ENCODE results near the gene RNF40. TPM values are rescaled to one million over a fixed set of nuclear protein-coding genes. Genes with fewer than 3 reads are reported as not detected.
"Not testable (repeated sequence)": the region's sequence is repeated elsewhere in the genome, so short reads cannot be mapped to it uniquely, and the experiment has no call there.

RNF40 gene
- total RNA-seq, 2 experiments from 2014 or later, result 94.7 to 105 TPM

DNA sequence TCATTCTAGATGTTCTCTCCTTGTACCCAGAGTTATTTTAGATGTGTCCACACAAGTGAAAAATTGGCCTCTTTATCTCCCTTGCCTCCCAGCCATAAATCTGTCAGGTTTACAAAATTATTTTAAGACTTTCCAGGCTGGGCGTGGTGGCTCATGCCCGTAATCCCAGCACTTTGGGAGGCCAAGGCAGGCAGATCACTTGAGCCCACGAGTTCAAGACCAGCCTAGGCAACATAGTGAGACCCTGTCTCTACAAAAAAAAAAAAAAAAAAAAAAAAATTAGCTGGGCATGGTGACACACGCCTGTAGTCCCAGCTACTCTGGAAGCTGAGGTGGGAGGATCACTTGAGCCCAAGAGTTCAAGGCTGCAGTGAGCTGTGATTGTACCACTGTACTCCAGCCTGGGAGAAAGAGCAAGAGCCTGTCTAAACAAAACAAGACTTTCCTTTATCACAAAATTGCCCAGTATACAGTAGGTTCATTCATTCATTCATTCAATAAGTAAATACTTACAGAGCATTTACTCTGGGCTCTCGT is 46.8 kb downstream of the RNF40 start:
- H3K4me3 Mint-ChIP-seq; ATAC-seq (ENCODE audit: low read depth); DNase-seq; H3K36me3 Mint-ChIP-seq; H3K9me3 Mint-ChIP-seq; POLR2A ChIA-PET; H3K27ac Mint-ChIP-seq: not testable (repeated sequence)
- peaks cover 19% of the 10 kb centered on the region for H3K4me1 Mint-ChIP-seq
- peaks cover 10% of the 10 kb centered on the region for H3K27me3 Mint-ChIP-seq

DNA sequence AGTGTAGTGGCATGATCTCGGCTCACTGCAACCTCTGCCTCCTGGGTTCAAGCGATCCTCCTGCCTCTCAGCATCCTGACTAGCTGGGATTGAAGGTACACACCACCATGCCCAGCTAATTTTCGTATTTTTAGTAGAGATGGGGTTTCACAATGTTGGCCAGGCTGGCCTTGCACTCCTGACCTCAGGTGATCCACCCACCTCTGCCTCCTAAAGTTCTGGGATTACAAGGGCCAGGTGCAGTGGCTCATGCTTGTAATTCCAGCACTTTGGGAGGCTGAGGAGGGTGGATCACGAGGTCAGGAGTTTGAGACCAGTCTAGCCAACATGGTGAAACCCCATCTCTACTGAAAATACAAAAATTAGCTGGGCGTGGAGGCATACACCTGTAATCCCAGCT is 47.6 kb downstream of the RNF40 start:
- H3K27ac Mint-ChIP-seq; ATAC-seq (ENCODE audit: low read depth); H3K4me3 Mint-ChIP-seq; H3K9me3 Mint-ChIP-seq; DNase-seq; H3K36me3 Mint-ChIP-seq; POLR2A ChIA-PET: not testable (repeated sequence)
- H3K27me3 Mint-ChIP-seq, result peaks cover 10% of the 10 kb centered on the region
- peaks cover 21% of the 10 kb centered on the region for H3K4me1 Mint-ChIP-seq

GRCh38 chr16:30813821-30814189 is 51.7 kb downstream of the RNF40 start:
- Mint-ChIP-seq H3K9me3 (no peaks in the 10 kb centered on the region), H3K27ac (peak overlapping the region; percentile 88), H3K27me3 (peaks cover 1% of the 10 kb centered on the region), H3K4me3 (peak overlapping the region; percentile 83), H3K4me1 (peaks cover 11% of the 10 kb centered on the region), H3K36me3 (no peaks in the 10 kb centered on the region)
- DNase-seq (no peak), ATAC-seq (ENCODE audit: low read depth) (no peak)
- POLR2A ChIA-PET, result interaction anchor here (0.6 to 1.8 kb wide), 9 partner anchors 8 to 129 kb away, joined by 3 to 7 read pairs (median 3); partner anchors contain the start of gene SRCAP

DNA sequence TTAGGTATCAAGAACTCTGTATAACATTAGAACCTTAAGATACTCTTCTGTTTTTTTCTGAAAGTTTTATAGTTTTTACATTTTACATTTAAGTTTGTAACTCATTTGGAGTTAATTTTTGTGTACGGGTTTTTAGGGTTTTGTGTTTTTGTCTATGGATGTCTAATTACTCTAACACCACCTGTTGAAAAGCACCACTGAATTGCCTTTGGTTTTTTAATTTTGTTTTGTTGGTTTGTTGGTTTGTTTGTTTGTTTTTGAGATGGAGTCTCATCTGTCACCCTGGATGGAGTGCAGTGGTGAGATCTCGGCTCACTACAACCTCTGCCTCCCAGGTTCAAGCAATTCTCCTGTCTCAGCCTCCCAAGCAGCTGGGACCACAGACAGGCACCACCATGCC is 54.6 kb downstream of the RNF40 start:
- Mint-ChIP-seq H3K4me3 (no peak overlapping the region), H3K27ac (no peak overlapping the region), H3K4me1 (peaks cover 11% of the 10 kb centered on the region), H3K9me3 (no peaks in the 10 kb centered on the region), H3K36me3 (no peaks in the 10 kb centered on the region), H3K27me3 (no peaks in the 10 kb centered on the region)
- ATAC-seq (ENCODE audit: low read depth), result no peak
- POLR2A ChIA-PET, result interaction anchor here (0.7 kb wide), 1 partner anchor 42 kb away, joined by 5 read pairs; no protein-coding TSS in a partner anchor
- DNase-seq, result no peak

DNA sequence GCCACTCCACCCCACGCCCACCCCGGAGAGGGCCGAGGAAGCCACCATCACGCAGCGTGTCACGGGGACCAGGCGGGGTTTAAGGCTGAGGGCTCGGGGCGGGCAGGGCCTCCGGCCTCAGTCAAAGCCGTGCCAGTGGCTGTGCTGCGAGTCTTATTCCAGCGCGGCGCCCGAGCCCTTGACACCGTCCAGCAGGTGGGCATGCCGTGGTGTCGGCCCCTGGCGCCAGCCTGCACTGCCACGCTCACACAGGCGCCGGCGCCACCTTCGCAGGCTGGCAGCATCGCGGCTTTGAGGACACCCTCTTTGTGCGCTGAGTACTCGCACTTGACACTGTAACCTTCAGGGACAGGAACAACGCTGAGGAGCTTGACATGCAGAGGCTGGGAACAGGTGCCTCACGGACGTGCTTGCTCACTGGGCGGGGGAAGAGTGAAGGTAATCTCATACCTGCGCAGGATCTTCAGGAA is 58.9 kb downstream of the RNF40 start:
- DNase-seq (no peak), ATAC-seq (ENCODE audit: low read depth) (no peak)
- Mint-ChIP-seq H3K27me3 (no peaks in the 10 kb centered on the region), H3K4me1 (no peaks in the 10 kb centered on the region), H3K36me3 (no peaks in the 10 kb centered on the region), H3K9me3 (no peaks in the 10 kb centered on the region), H3K4me3 (no peak overlapping the region), H3K27ac (no peak overlapping the region)
- POLR2A ChIA-PET, result no interaction called here

DNA sequence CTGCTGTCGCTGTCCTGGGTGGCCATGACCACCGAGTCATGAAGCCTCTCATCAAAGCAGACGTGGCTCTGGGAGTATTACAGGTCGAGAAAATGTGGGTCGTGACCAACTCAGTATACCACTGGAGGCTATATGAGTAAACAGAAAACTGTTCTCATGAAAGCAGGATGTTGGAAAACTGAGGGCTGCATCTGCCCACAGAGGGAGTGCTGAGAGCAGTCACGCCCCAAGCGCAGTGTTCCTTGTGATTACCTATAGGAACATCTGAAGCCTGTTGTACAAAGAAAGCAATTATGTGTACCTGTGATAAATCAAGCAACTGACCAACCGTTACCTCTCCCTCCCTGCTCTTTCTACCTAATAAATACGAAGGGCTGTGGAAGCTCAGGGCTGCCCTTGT is 59.3 kb downstream of the RNF40 start:
- ATAC-seq (ENCODE audit: low read depth); POLR2A ChIA-PET; DNase-seq; H3K4me3 Mint-ChIP-seq; H3K9me3 Mint-ChIP-seq; H3K36me3 Mint-ChIP-seq; H3K27me3 Mint-ChIP-seq; H3K4me1 Mint-ChIP-seq; H3K27ac Mint-ChIP-seq: not testable (repeated sequence)

DNA sequence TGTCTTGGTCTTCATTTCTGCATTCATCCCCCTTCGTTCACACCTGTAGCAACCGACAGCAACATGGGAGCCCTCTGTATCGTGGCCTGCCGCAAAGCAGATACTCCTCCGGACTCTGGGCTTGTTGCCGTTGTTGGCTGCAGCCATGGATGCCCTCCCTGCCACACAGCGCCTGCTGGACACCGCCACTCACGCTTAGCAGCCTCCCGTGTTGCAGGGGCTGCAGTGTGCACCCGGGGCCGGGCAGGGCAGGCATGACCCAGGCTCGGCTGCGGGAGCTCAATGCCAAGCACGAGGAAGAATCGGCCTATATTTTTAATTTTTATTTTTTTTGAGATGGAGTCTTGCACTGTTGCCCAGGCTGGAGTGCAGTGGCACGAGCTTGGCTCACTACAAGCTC is 59.8 kb downstream of the RNF40 start:
- no peak for ATAC-seq (ENCODE audit: low read depth)
- no peak for DNase-seq
- H3K4me1 Mint-ChIP-seq, result no peaks in the 10 kb centered on the region
- POLR2A ChIA-PET, result no interaction called here
- H3K36me3 Mint-ChIP-seq, result no peaks in the 10 kb centered on the region
- no peaks in the 10 kb centered on the region for H3K9me3 Mint-ChIP-seq
- no peaks in the 10 kb centered on the region for H3K27me3 Mint-ChIP-seq
- no peak overlapping the region for H3K27ac Mint-ChIP-seq
- no peak overlapping the region for H3K4me3 Mint-ChIP-seq

Other genes with a start within 250 kb of the RNF40 start
- gene ZNF768, start 235.8 kb upstream of the RNF40 start, total RNA-seq, result 1 to 10 TPM; 7.4 to 8.1 TPM
- gene ZNF747, start 227.5 kb upstream of the RNF40 start, total RNA-seq, result 10 to 100 TPM; 11.9 to 12.5 TPM
- 10 to 100 TPM; 20.9 to 23.3 TPM for gene ZNF764, start 203.9 kb upstream of the RNF40 start, total RNA-seq
- 10 to 100 TPM; 17.8 to 18.3 TPM for gene ZNF688, start 190.6 kb upstream of the RNF40 start, total RNA-seq
- 10 to 100 TPM; 22.3 to 24.8 TPM for gene ZNF785, start 176.6 kb upstream of the RNF40 start, total RNA-seq
- 10 to 100 TPM; 12.7 to 14.4 TPM for gene ZNF689, start 151.9 kb upstream of the RNF40 start, total RNA-seq
- gene PRR14, start 111.4 kb upstream of the RNF40 start, total RNA-seq, result 10 to 100 TPM; 89.7 to 97.1 TPM
- 100 to 1,000 TPM; 140 to 143 TPM for gene FBRS, start 103.9 kb upstream of the RNF40 start, total RNA-seq
- gene SRCAP, start 63.2 kb upstream of the RNF40 start, total RNA-seq, result 10 to 100 TPM; 89.4 to 92.2 TPM
- gene PHKG2, start 13.9 kb upstream of the RNF40 start, total RNA-seq, result 10 to 100 TPM; 48.2 to 48.9 TPM
- gene CFAP119, start 260 bp upstream of the RNF40 start, total RNA-seq, result 1 to 10 TPM; 4.4 TPM
- 1 to 10 TPM; 5.2 to 6.0 TPM for gene ZNF629, start 24.9 kb downstream of the RNF40 start, total RNA-seq
- gene BCL7C, start 131.8 kb downstream of the RNF40 start, total RNA-seq, result 10 to 100 TPM; 31.1 to 31.8 TPM
- under 1 TPM; 0.19 to 0.37 TPM for gene CTF1, start 134.3 kb downstream of the RNF40 start, total RNA-seq
- gene FBXL19, start 161.2 kb downstream of the RNF40 start, total RNA-seq, result 10 to 100 TPM; 20.1 to 24.4 TPM
- 10 to 100 TPM; 24.6 to 25.8 TPM for gene ORAI3, start 186.7 kb downstream of the RNF40 start, total RNA-seq
- 10 to 100 TPM; 27.6 to 33.4 TPM for gene SETD1A, start 195.4 kb downstream of the RNF40 start, total RNA-seq
- 10 to 100 TPM in 1 of 2 experiments, 1 to 10 TPM in 1; 8.5 to 10.9 TPM for gene HSD3B7, start 222.9 kb downstream of the RNF40 start, total RNA-seq
- 1 to 10 TPM; 3.1 to 3.5 TPM for gene STX1B, start 248.3 kb downstream of the RNF40 start, total RNA-seq

Measured in activated naive CD8-positive, alpha-beta T cell treated with anti-CD3 and anti-CD28 coated beads, Interleukin-2, amount 10 ng/mL, durations not matched to agents 7 days and 5 days (primary cell).